K562 (cell line): ENCODE measurements around the gene FGFR1OP2. TPM values are rescaled to one million over a fixed set of nuclear protein-coding genes. Genes with fewer than 3 reads are reported as not detected.

Source experiments
- ATAC-seq: fragments of 200-7000 bp; cut with Tn5 transposase; 3 replicates; pipeline ENCODE4 v1.9.1; 2020; ENCODE audit warnings: moderate library complexity
- BruUV-seq: library from RNA; stranded (reverse); fragments of 400-500 nt; replicated peaks from 2 replicates; lab custom pipeline; 2021; lab: Mats Ljungman, UMichigan
- CTCF ChIA-PET: fragments of 300-600 bp; formaldehyde crosslinking; extraction: SDS; loops from one replicate; lab custom pipeline; 2021; ENCODE audit warnings: low intra/inter-chr PET ratio; lab: Yijun Ruan, JAX
- POLR2A ChIA-PET: fragments of 300-600, 350-650 bp; sonication (Branson Sonifier 250); formaldehyde crosslinking; extraction: SDS; loops from one replicate; lab custom pipeline; 2021; ENCODE audit warnings: antibody characterized with exemption, inconsistent platforms; lab: Yijun Ruan, JAX
- DNase-seq, 4 experiments: peaks; one replicate each; pipeline versions ENCODE4 v3.0.0 to v3.0.0-alpha.2; 2011 to 2018; ENCODE audit warnings: low spot score in 3 of 4, mixed read lengths in 3 of 4; ENCODE audit errors: extremely low read depth in 1 of 4
- FAIRE-seq: peaks from 2 replicates; lab custom pipeline; 2011; peaks lifted over from hg19 to GRCh38; lab: Jason Lieb, UNC
- H2AFZ ChIP-seq: 2 replicates; pipeline ENCODE4 v1.6.0; 2011; ENCODE audit warnings: low read depth, low read length, control low read depth, inconsistent platforms
- H3K27ac ChIP-seq: fragments of 200-600 bp; 3 replicates; pipeline ENCODE4 v1.8.0; 2011; ENCODE audit warnings: low read depth, mild to moderate bottlenecking, control low read depth, inconsistent platforms, low read length, moderate library complexity, mixed read lengths; ENCODE audit errors: extremely low read depth
- H3K27me3 ChIP-seq, 2 experiments: fragments of 300-600 bp in 1 of 2; 2 replicates in 1 of 2; 3 replicates in 1 of 2; pipeline versions ENCODE4 v1.6.0 to v1.8.0; 2011; ENCODE audit warnings: inconsistent platforms in 2 of 2, low read length in 2 of 2, mild to moderate bottlenecking in 1 of 2, mixed read lengths in 1 of 2, moderate library complexity in 1 of 2; ENCODE audit not compliant: control insufficient read depth in 2 of 2, insufficient read depth in 2 of 2
- H3K36me3 ChIP-seq: fragments of 300-600 bp; 3 replicates; pipeline ENCODE4 v1.8.0; 2011; ENCODE audit warnings: mild to moderate bottlenecking, low read length, inconsistent platforms; ENCODE audit not compliant: control insufficient read depth, insufficient read depth
- H3K4me1 ChIP-seq, 2 experiments: fragments of 200-600 bp in 1 of 2; replicated peaks in 1 of 2; 2 replicates in 1 of 2; 3 replicates in 1 of 2; pipeline versions ENCODE4 v1.5.1 to v1.8.0; 2011; ENCODE audit warnings: inconsistent platforms in 2 of 2, low read length in 2 of 2, mild to moderate bottlenecking in 1 of 2, mixed read lengths in 1 of 2, moderate library complexity in 1 of 2; ENCODE audit not compliant: control insufficient read depth in 2 of 2, insufficient read depth in 2 of 2
- H3K4me2 ChIP-seq: 2 replicates; pipeline ENCODE4 v1.6.1; 2011; ENCODE audit warnings: low read length, control low read depth, inconsistent platforms, mixed read lengths; ENCODE audit not compliant: insufficient read depth
- H3K4me3 ChIP-seq: fragments of 200-600 bp; sonication (generic), shearing (Covaris generic); 2 replicates; pipeline ENCODE4 v1.5.1; 2016; ENCODE audit warnings: control low read depth, inconsistent platforms
- H3K79me2 ChIP-seq: fragments of 200-600 bp; 3 replicates; pipeline ENCODE4 v1.8.0; 2011; ENCODE audit warnings: low read length, inconsistent platforms; ENCODE audit not compliant: control insufficient read depth, insufficient read depth
- H3K9ac ChIP-seq, 2 experiments: 2 replicates each; pipeline versions ENCODE4 v1.6.0 to v1.6.1; 2011; ENCODE audit warnings: low read depth in 2 of 2, low read length in 2 of 2, control low read depth in 1 of 2, inconsistent platforms in 1 of 2, mild to moderate bottlenecking in 1 of 2, mixed read lengths in 1 of 2; ENCODE audit not compliant: insufficient read depth in 1 of 2
- H3K9me1 ChIP-seq: one replicate; pipeline ENCODE4 v1.6.0; 2011; ENCODE audit warnings: inconsistent platforms, mild to moderate bottlenecking, low read length, moderate library complexity; ENCODE audit not compliant: control insufficient read depth, insufficient read depth
- H3K9me3 ChIP-seq: replicated peaks from 2 replicates; pipeline ENCODE4 v1.5.1; 2011; ENCODE audit warnings: low read depth, low read length, inconsistent platforms; ENCODE audit not compliant: control insufficient read depth, insufficient read depth
- H4K20me1 ChIP-seq: replicated peaks from 2 replicates; pipeline ENCODE4 v1.6.1; 2011; ENCODE audit warnings: low read length, inconsistent platforms, mixed read lengths; ENCODE audit not compliant: control insufficient read depth, insufficient read depth
- CBX8 ChIP-seq: fragments of 200-600 bp; sonication (generic); IDR thresholded peaks from 2 replicates; pipeline ENCODE4 v1.6.1; 2012; ENCODE audit warnings: borderline replicate concordance, mixed run types, low read depth, mild to moderate bottlenecking, moderate library complexity, mixed read lengths, low read length, control low read depth, inconsistent platforms; ENCODE audit not compliant: poor library complexity, severe bottlenecking; ENCODE audit errors: extremely low read depth
- HLTF ChIP-seq: fragments of 450-650 bp; IDR thresholded peaks from 2 replicates; pipeline ENCODE4 v1.6.1; 2016
- RAD51 ChIP-seq: fragments of 450-650 bp; IDR thresholded peaks from 2 replicates; pipeline ENCODE4 v1.7.1; 2016; ENCODE audit warnings: low read depth, mild to moderate bottlenecking, borderline replicate concordance
- SMARCB1 ChIP-seq: IDR thresholded peaks from 2 replicates; pipeline ENCODE4 v1.6.1; 2011; ENCODE audit warnings: improper control_type of control experiment, low read depth; ENCODE audit not compliant: insufficient read length
- WGBS: fragments of 100-300 bp; shearing (Covaris generic); methylation state at CpG from one replicate; pipeline ENCODE4 v1.1.6; 2016; ENCODE audit warnings: low coverage, mixed read lengths; ENCODE audit not compliant: insufficient coverage; ENCODE audit errors: missing lambda C conversion rate; 5-methylcytosine and 5-hydroxymethylcytosine counted together
- in situ Hi-C: fragments of 300-500 bp; cut with MboI; formaldehyde crosslinking; loops from 4 replicates; pipeline ENCODE4 v1.15.0; 2018; ENCODE audit warnings: inconsistent platforms, mixed read lengths
- intact Hi-C: fragments of 100-400 bp; cut with micrococcal nuclease; formaldehyde crosslinking; loops from 2 replicates; pipeline ENCODE4 v1.14.2; 2022
- polyA plus RNA-seq, 8 experiments: library from polyadenylated mRNA; depleted of rRNA in 4 of 8; stranded (reverse) in 5 of 8; unstranded in 3 of 8; fragments of >200 nt; fragmentation: Nextera tagmentation in 2 of 8; fragmentation: Illumina TruSeq in 1 of 8; extraction: Ambion mirVana in 2 of 8; extraction: Trizol in 1 of 8; gene quantifications; 2 replicates each; pipeline versions ENCODE4 v1.2.1 to v1.2.3, GENCODE V29; 2011 to 2014; ENCODE audit warnings: inconsistent platforms in 1 of 8, missing spikeins in 1 of 8
- total RNA-seq, 7 experiments: library from RNA; depleted of rRNA in 6 of 7; stranded (reverse); fragments of >200 nt in 6 of 7; fragmentation: Illumina TruSeq in 2 of 7; extraction: Trizol in 2 of 7; gene quantifications; 2 replicates each; pipeline versions ENCODE4 v1.2.1 to v1.2.3, GENCODE V29; 2011 to 2021; ENCODE audit warnings: low replicate concordance in 1 of 7
- TF ChIP-seq, protein P1 (sequence below): fragments of 250-450 bp; sonication (Bioruptor Pico); IDR thresholded peaks from 2 replicates; pipeline ENCODE4 v1.8.0; 2021; ENCODE audit warnings: borderline replicate concordance, mild to moderate bottlenecking, moderate library complexity; ENCODE audit not compliant: poor library complexity, severe bottlenecking
- TF ChIP-seq, protein P2 (sequence below): sonication (generic); formaldehyde crosslinking; IDR thresholded peaks from 2 replicates; pipeline ENCODE4 v1.8.1; 2023; ENCODE audit warnings: mild to moderate bottlenecking, missing genetic modification reagents

Gene FGFR1OP2
- total and polyA plus RNA-seq, 9 of the 15 experiments (the other 6 are each of a cell fraction or from before 2014, with no cell fraction given), result 31.6 to 49.0 (median 37.1) TPM

DNA sequence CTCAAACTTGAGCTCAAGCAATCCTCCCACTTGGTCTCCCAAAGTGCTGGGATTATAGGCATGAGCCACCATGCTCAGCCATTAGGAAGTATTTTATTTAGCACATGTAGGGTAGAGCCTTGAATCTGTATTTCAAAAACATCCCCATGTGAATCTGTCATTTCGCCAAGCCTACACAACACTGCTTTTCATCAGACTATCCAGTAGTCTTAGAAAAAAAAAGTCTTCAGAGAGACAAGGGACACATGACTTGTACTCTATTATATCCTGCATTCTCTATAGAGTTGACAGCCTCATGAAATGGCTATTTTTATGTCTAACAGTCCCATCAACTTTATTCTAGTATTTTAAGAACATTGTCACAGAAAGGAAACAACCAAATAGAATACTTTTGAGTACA is 40.5 kb downstream of the FGFR1OP2 start:
- peaks cover 21% of the 10 kb centered on the region; the same call in 2 of the 3 replicates for H3K36me3 ChIP-seq
- CTCF ChIA-PET, result no interaction called here

More for the DNA sequence above, 40.5 kb downstream of the FGFR1OP2 start:
- Histone ChIP-seq H3K4me1 (no peaks in the 10 kb centered on the region), H3K79me2 (no peaks in the 10 kb centered on the region), H2AFZ (no peak overlapping the region), H3K9me1 (no peaks in the 10 kb centered on the region), H3K27me3 (no peaks in the 10 kb centered on the region), H3K9ac (no peak overlapping the region), H3K9me3 (no peaks in the 10 kb centered on the region), H3K27ac (no peak overlapping the region), H3K4me2 (no peak overlapping the region), H4K20me1 (no peaks in the 10 kb centered on the region), H3K4me3 (no peak overlapping the region)
- in situ Hi-C loops (no loop called here), intact Hi-C loops (no loop called here)
- no peak for ATAC-seq
- no peak for DNase-seq
- FAIRE-seq, result no peak
- no TSS peak for BruUV-seq
- POLR2A ChIA-PET, result interaction anchor here (0.6 kb wide), 1 partner anchor 221 kb away, joined by 3 read pairs; no protein-coding TSS in a partner anchor
- TF ChIP-seq, protein P1, sequence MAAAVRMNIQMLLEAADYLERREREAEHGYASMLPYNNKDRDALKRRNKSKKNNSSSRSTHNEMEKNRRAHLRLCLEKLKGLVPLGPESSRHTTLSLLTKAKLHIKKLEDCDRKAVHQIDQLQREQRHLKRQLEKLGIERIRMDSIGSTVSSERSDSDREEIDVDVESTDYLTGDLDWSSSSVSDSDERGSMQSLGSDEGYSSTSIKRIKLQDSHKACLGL (CRISPR knock-in tag), result no peak
- TF ChIP-seq SMARCB1 (no peak), CBX8 (no peak), HLTF (no peak), RAD51 (no peak)
- TF ChIP-seq, protein P2, sequence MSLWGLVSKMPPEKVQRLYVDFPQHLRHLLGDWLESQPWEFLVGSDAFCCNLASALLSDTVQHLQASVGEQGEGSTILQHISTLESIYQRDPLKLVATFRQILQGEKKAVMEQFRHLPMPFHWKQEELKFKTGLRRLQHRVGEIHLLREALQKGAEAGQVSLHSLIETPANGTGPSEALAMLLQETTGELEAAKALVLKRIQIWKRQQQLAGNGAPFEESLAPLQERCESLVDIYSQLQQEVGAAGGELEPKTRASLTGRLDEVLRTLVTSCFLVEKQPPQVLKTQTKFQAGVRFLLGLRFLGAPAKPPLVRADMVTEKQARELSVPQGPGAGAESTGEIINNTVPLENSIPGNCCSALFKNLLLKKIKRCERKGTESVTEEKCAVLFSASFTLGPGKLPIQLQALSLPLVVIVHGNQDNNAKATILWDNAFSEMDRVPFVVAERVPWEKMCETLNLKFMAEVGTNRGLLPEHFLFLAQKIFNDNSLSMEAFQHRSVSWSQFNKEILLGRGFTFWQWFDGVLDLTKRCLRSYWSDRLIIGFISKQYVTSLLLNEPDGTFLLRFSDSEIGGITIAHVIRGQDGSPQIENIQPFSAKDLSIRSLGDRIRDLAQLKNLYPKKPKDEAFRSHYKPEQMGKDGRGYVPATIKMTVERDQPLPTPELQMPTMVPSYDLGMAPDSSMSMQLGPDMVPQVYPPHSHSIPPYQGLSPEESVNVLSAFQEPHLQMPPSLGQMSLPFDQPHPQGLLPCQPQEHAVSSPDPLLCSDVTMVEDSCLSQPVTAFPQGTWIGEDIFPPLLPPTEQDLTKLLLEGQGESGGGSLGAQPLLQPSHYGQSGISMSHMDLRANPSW (CRISPR knock-in tag), result no peak
- 38% methylated on average over 1 of the region's 1 CpG for WGBS
